Measurements from ENCODE around the gene EEFSEC.

EEFSEC gene

DNA sequence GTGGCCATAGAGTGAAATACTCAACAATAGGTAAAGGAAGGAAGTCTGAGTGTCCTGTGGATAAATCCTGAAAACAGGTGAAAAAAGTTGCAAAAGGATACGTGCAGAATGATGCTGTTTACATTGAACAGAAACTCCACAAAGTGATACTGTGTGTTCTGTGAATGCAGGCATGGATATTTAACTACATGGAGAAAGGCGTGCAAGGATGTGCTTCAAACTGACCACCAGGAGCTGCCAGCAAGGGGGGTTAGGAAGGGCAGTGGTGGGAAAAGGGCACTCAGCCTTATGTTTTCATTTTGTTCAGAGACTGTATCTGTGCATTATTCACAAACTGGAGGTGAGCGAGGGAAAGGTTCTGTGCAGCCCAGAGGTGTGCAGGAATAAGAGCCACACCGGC, 266.0 kb downstream of the EEFSEC start:
- TF ChIP-seq, protein P1, sequence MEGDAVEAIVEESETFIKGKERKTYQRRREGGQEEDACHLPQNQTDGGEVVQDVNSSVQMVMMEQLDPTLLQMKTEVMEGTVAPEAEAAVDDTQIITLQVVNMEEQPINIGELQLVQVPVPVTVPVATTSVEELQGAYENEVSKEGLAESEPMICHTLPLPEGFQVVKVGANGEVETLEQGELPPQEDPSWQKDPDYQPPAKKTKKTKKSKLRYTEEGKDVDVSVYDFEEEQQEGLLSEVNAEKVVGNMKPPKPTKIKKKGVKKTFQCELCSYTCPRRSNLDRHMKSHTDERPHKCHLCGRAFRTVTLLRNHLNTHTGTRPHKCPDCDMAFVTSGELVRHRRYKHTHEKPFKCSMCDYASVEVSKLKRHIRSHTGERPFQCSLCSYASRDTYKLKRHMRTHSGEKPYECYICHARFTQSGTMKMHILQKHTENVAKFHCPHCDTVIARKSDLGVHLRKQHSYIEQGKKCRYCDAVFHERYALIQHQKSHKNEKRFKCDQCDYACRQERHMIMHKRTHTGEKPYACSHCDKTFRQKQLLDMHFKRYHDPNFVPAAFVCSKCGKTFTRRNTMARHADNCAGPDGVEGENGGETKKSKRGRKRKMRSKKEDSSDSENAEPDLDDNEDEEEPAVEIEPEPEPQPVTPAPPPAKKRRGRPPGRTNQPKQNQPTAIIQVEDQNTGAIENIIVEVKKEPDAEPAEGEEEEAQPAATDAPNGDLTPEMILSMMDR (IDR thresholded peaks at IDR 0.05; ENCODE audit: borderline replicate concordance, insufficient read depth, low read depth, low read length): no peak

DNA sequence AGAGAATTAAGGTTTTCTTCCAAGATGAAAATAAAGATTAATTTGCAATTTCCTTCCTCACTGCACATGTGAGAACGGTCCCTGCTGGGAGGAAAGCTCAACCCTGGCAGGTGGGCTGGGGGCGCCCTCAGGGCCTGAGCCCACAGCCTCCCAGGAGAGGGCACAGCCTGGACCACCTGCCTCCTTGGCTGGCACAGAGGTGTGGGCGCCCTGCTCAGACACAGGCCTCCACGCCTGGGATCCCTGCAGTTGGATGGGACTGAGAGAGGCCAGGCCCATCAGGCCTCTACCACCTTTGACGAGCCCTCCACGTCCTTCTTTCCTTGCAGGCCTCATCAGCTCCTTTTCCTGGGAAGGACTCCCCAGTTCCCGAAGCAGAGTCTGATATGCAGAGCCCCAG, 267.0 kb downstream of the EEFSEC start:
- TF ChIP-seq, protein P1 (IDR thresholded peaks at IDR 0.05; ENCODE audit: borderline replicate concordance, insufficient read depth, low read depth, low read length): no peak
- H3K4me3 ChIP-seq (ENCODE audit: low read depth, low read length): no peak overlapping the region

More for the DNA sequence above, 266.0 kb downstream of the EEFSEC start:
- no peak overlapping the region for H3K4me3 ChIP-seq (ENCODE audit: low read depth, low read length)

DNA sequence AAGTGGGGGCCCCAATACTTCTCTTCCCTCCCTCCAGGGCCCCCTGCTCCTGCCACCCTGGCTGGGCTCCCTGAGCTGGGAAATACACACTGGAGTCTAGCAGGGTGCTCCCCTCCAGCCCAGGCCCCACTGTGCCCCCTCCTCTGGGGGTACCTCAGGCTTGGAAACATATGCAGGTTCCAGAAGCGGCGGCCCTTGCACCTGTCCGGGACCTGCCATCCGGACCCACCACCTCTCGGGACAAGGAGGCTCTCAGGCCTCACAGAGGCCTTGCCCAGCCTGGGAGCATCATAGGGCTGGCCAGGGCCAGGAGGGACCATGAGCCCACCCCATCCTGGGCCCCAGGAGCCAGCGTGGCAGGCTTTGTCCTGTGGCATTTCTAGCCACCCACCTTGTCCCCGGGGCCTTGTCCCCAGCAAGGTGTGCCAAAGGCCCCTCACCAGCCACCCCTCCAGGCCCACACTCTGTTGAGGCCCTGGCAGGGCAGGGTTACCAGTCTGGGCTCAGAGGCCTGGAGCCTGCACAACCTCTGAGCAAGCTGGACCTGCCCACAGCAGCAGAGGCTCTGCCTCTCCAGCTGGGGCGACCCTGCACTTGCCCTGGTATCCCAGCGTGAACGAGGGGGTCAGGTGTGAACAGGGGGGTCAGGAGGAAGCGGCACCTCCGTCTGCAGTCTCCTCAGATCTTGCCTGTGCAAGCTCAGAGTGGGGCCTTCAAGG, 267.6 kb downstream of the EEFSEC start:
- TF ChIP-seq, protein P1 (IDR thresholded peaks at IDR 0.05; ENCODE audit: borderline replicate concordance, insufficient read depth, low read depth, low read length): no peak
- H3K4me3 ChIP-seq (ENCODE audit: low read depth, low read length): no peak overlapping the region

DNA sequence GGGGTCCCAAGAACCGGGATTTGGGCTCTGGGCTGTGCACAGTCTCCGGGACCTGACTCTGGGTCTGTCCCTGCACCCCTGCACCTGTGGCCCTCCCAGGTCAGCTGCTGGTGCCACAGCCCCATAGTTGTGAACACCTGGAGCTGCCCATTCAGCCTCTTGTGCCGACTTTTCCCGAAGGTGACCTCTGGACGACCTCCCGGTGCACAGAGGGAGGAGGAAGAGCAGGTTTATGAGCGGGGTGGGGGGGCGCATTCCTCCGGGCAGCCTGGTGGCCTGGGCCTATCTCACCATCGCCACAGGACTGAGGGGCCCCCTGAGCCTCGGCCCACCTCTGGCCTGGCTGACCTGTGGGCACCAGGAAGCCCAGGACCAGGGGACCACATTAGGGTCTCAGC, 268.2 kb downstream of the EEFSEC start:
- TF ChIP-seq, protein P1 (IDR thresholded peaks at IDR 0.05; ENCODE audit: borderline replicate concordance, insufficient read depth, low read depth, low read length): no peak
- no peak overlapping the region for H3K4me3 ChIP-seq (ENCODE audit: low read depth, low read length)

DNA sequence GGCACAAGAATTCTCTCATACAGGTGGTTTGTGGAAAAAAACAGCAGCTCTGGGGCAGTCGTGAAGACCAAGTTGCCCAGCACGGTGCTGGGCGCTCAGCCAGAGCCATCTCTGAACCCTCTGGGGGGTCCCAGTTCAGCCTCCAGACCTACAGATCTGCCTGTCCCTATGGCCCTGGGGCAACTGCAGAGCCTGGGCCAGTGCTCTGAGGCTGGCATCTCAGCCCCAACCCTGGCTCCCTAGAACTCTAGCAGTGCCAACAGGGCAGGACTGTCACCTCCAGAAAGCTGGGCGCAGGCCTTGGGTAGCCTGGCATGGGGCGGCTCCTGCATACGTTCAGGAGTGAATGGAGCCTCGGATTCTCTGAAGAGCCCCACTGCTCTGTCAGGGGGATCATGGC, 268.7 kb downstream of the EEFSEC start:
- TF ChIP-seq, protein P1 (IDR thresholded peaks at IDR 0.05; ENCODE audit: borderline replicate concordance, insufficient read depth, low read depth, low read length): no peak
- H3K4me3 ChIP-seq (ENCODE audit: low read depth, low read length): no peak overlapping the region

DNA sequence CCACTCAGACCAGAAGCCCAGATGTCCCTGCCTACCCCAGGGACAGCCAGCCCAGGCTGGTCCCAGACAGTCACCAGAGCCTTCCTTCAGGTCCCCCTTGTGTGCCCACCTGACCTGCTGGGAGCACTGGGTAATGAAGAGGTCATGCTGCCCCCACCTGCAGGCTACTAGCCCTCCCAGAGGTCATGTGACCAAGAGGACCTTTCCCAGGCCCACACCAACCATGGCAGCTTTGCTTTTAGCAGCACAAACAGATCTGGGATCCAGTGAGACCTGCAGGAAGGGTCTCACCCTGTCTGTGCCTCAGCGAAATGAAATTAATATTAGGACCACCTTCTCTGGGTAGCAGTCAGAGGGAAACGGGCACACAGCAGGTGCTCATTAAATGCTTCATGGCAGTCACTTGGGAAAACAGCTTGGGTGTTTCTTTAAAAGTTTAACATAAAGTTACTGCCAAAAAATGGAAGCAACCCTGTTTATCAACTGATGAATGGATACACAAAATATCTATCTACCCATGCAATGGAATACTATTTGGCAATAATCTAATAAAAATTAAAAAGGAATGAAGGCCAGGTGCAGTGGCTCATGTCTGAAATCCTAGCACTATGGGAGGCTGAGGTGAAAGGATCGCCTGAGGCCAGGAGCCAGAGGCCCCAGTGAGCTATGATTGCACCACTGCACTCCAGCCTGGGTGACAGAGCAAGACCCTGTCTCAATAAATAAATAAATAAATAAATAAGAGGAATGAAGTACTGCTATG, 269.7 kb downstream of the EEFSEC start:
- H3K4me3 ChIP-seq (ENCODE audit: low read depth, low read length): no peak overlapping the region
- TF ChIP-seq, protein P1 (IDR thresholded peaks at IDR 0.05; ENCODE audit: borderline replicate concordance, insufficient read depth, low read depth, low read length): no peak
